ENCODE data around the gene ZNF469. TPM values are rescaled to one million over a fixed set of nuclear protein-coding genes. Genes with fewer than 3 reads are reported as not detected.

Gene ZNF469
- total RNA-seq, 3 donors from 2014 or later (not counting 1 experiment from before 2014, with no cell fraction given) = 4.5 to 5.8 (median 4.9) TPM

DNA sequence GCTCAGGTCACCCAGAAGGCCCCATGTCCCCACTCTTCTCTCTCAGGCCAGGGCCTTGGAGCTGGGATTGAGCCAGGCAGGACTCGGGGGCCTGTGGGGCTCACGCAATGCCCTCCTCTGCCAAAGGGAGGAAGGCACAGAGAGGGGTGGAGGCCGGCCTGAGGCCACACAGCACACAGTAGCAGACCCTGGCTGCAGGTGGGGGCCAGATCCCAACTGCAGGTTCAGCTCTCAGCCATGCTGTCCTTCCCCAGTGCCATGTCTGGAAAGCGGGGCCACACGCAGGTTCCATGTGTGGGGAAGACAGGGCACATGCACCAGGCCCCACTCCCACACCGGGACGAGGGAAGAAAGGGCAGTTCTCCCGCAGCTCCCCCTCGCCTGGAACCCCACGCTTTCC, 37.0 kb downstream of the ZNF469 start:
- H3K36me3 ChIP-seq (ENCODE audit: control insufficient read depth, insufficient read depth, low read length) = no peaks in the 10 kb centered on the region
- intact Hi-C loops (cut with micrococcal nuclease) = no loop called here
- no peaks in the 10 kb centered on the region for H3K36me3 Mint-ChIP-seq
- no peak overlapping the region for H3K4me3 ChIP-seq (ENCODE audit: low read length)
- H3K27ac ChIP-seq (ENCODE audit: low read length) = no peak overlapping the region
- no peaks in the 10 kb centered on the region for H3K9me3 ChIP-seq (ENCODE audit: control insufficient read depth, insufficient read depth, low read length)
- WGBS (ENCODE audit: insufficient coverage) = 93% methylated on average over 10 of the region's 10 CpGs
- H3K27ac Mint-ChIP-seq = no peak overlapping the region
- H3K9me3 Mint-ChIP-seq = peaks cover 0 to 2% of the 10 kb centered on the region in 2 donors
- no peak for TF ChIP-seq CTCF (IDR thresholded peaks at IDR 0.05)
- DNase-seq (no peak), ATAC-seq (no peak)
- no peak overlapping the region for H3K4me3 Mint-ChIP-seq
- no peaks in the 10 kb centered on the region for H3K27me3 Mint-ChIP-seq (ENCODE audit: low read depth in 2 of 2)
- no peaks in the 10 kb centered on the region for H3K27me3 ChIP-seq (ENCODE audit: control insufficient read depth, insufficient read depth, low read length)
- peaks cover 0 to 5% of the 10 kb centered on the region in 2 donors for H3K4me1 Mint-ChIP-seq
- no peaks in the 10 kb centered on the region for H3K4me1 ChIP-seq (ENCODE audit: control insufficient read depth, insufficient read depth, low read length)

GRCh38 chr16:88420496-88420895, 37.7 kb downstream of the ZNF469 start:
- no peak for TF ChIP-seq CTCF (IDR thresholded peaks at IDR 0.05)
- Histone ChIP-seq H3K27me3 (ENCODE audit: control insufficient read depth, insufficient read depth, low read length) (no peaks in the 10 kb centered on the region), H3K4me3 (ENCODE audit: low read length) (no peak overlapping the region), H3K9me3 (ENCODE audit: control insufficient read depth, insufficient read depth, low read length) (no peaks in the 10 kb centered on the region), H3K4me1 (ENCODE audit: control insufficient read depth, insufficient read depth, low read length) (no peaks in the 10 kb centered on the region), H3K27ac (ENCODE audit: low read length) (no peak overlapping the region), H3K36me3 (ENCODE audit: control insufficient read depth, insufficient read depth, low read length) (no peaks in the 10 kb centered on the region)
- H3K4me1 Mint-ChIP-seq = peaks cover 0 to 12% of the 10 kb centered on the region in 2 donors
- H3K36me3 Mint-ChIP-seq = no peaks in the 10 kb centered on the region
- intact Hi-C loops (cut with micrococcal nuclease) = no loop called here
- no peak overlapping the region for H3K27ac Mint-ChIP-seq
- no peak overlapping the region for H3K4me3 Mint-ChIP-seq
- peaks cover 0 to 2% of the 10 kb centered on the region in 2 donors for H3K9me3 Mint-ChIP-seq
- 78% methylated on average over 12 of the region's 12 CpGs for WGBS (ENCODE audit: insufficient coverage)
- DNase-seq = no peak
- no peaks in the 10 kb centered on the region for H3K27me3 Mint-ChIP-seq (ENCODE audit: low read depth in 2 of 2)
- no peak for ATAC-seq

- no peaks in the 10 kb centered on the region for H3K36me3 ChIP-seq (ENCODE audit: control insufficient read depth, insufficient read depth, low read length)
- H3K4me1 Mint-ChIP-seq = peaks cover 0 to 12% of the 10 kb centered on the region in 2 donors
- no peak overlapping the region for H3K4me3 ChIP-seq (ENCODE audit: low read length)
- H3K4me3 Mint-ChIP-seq = no peak overlapping the region
- DNase-seq (no peak), ATAC-seq (no peak)
- no peaks in the 10 kb centered on the region for H3K9me3 ChIP-seq (ENCODE audit: control insufficient read depth, insufficient read depth, low read length)
- no peak overlapping the region for H3K27ac ChIP-seq (ENCODE audit: low read length)
- peaks cover 0 to 2% of the 10 kb centered on the region in 2 donors for H3K9me3 Mint-ChIP-seq
- 86% methylated on average over 14 of the region's 14 CpGs for WGBS (ENCODE audit: insufficient coverage)
- H3K4me1 ChIP-seq (ENCODE audit: control insufficient read depth, insufficient read depth, low read length) = no peaks in the 10 kb centered on the region
- H3K36me3 Mint-ChIP-seq = no peaks in the 10 kb centered on the region
- intact Hi-C loops (cut with micrococcal nuclease) = no loop called here
- no peak for TF ChIP-seq CTCF (IDR thresholded peaks at IDR 0.05)
- H3K27me3 ChIP-seq (ENCODE audit: control insufficient read depth, insufficient read depth, low read length) = no peaks in the 10 kb centered on the region
- no peak overlapping the region for H3K27ac Mint-ChIP-seq
- no peaks in the 10 kb centered on the region for H3K27me3 Mint-ChIP-seq (ENCODE audit: low read depth in 2 of 2)
These were observed 38.5 kb downstream of the ZNF469 start for GRCh38 chr16:88421301-88421700.

- ATAC-seq (no peak), DNase-seq (no peak)
- Mint-ChIP-seq H3K27me3 (ENCODE audit: low read depth in 2 of 2) (no peaks in the 10 kb centered on the region), H3K4me1 (peaks cover 0 to 12% of the 10 kb centered on the region in 2 donors), H3K36me3 (no peaks in the 10 kb centered on the region), H3K4me3 (no peak overlapping the region), H3K27ac (no peak overlapping the region), H3K9me3 (peaks cover 0 to 2% of the 10 kb centered on the region in 2 donors)
- 53% methylated on average over 5 of the region's 5 CpGs for WGBS (ENCODE audit: insufficient coverage)
- H3K36me3 ChIP-seq (ENCODE audit: control insufficient read depth, insufficient read depth, low read length) = no peaks in the 10 kb centered on the region
- no peaks in the 10 kb centered on the region for H3K9me3 ChIP-seq (ENCODE audit: control insufficient read depth, insufficient read depth, low read length)
- H3K4me3 ChIP-seq (ENCODE audit: low read length) = no peak overlapping the region
- no peak overlapping the region for H3K27ac ChIP-seq (ENCODE audit: low read length)
- intact Hi-C loops (cut with micrococcal nuclease) = no loop called here
- no peak for TF ChIP-seq CTCF (IDR thresholded peaks at IDR 0.05)
- no peaks in the 10 kb centered on the region for H3K27me3 ChIP-seq (ENCODE audit: control insufficient read depth, insufficient read depth, low read length)
- H3K4me1 ChIP-seq (ENCODE audit: control insufficient read depth, insufficient read depth, low read length) = no peaks in the 10 kb centered on the region
These were observed 39.2 kb downstream of the ZNF469 start for GRCh38 chr16:88421871-88422433.

Data from natural killer cell (primary cell).